PC-3 (cell line): Measurements from ENCODE around the gene ARL6IP4. TPM values are rescaled to one million over a fixed set of nuclear protein-coding genes. Genes with fewer than 3 reads are reported as not detected.
"Not testable (repeated sequence)": the region's sequence is repeated elsewhere in the genome, so short reads cannot be mapped to it uniquely, and the experiment has no call there.

Source experiments
- ATAC-seq: fragments of 200-7000 bp; cut with Tn5 transposase; 2 replicates; pipeline ENCODE4 v1.9.1; 2020; ENCODE audit warnings: mild to moderate bottlenecking, moderate library complexity
- BruUV-seq: library from RNA; stranded (reverse); fragments of 400-500 nt; replicated peaks from 2 replicates; lab custom pipeline; 2021; lab: Mats Ljungman, UMichigan
- CTCF ChIA-PET: fragments of 300-600 bp; sonication (Branson Sonifier 250); formaldehyde crosslinking; loops from one replicate; lab custom pipeline; 2022; ENCODE audit warnings: antibody characterized with exemption; lab: Charles Lee
- POLR2A ChIA-PET: fragments of 300-600 bp; sonication (Branson Sonifier 250); formaldehyde crosslinking; loops from one replicate; lab custom pipeline; 2022; ENCODE audit warnings: antibody characterized with exemption; ENCODE audit not compliant: unreplicated experiment; lab: Charles Lee
- DNase-seq: peaks from one replicate; pipeline ENCODE4 v3.0.0-alpha.2; 2015
- H2AFZ ChIP-seq: fragments of 300-600 bp; sonication (generic); 2 replicates; pipeline ENCODE4 v1.6.0; 2016; ENCODE audit warnings: antibody characterized with exemption, low read length
- H3F3A ChIP-seq: fragments of 300-600 bp; sonication (generic); one replicate; pipeline ENCODE4 v1.6.0; 2017; ENCODE audit warnings: antibody characterized with exemption, low read length, control low read depth, mild to moderate bottlenecking; ENCODE audit not compliant: unreplicated experiment
- H3K27ac ChIP-seq: fragments of 300-600 bp; sonication (generic); 2 replicates; pipeline ENCODE4 v1.5.1; 2016; ENCODE audit warnings: mild to moderate bottlenecking, low read length
- H3K27me3 ChIP-seq: fragments of 300-600 bp; sonication (generic); 2 replicates; pipeline ENCODE4 v1.6.1; 2016; ENCODE audit warnings: low read length, mixed read lengths
- H3K36me3 ChIP-seq: fragments of 300-600 bp; sonication (generic); 2 replicates; pipeline ENCODE4 v1.6.1; 2016; ENCODE audit warnings: low read depth, mixed run types, low read length, mixed read lengths
- H3K4me1 ChIP-seq: fragments of 300-600 bp; sonication (generic); 2 replicates; pipeline ENCODE4 v1.5.1; 2016; ENCODE audit warnings: low read length; ENCODE audit not compliant: insufficient read depth
- H3K4me2 ChIP-seq: fragments of 300-600 bp; sonication (generic); 2 replicates; pipeline ENCODE4 v1.6.0; 2016; ENCODE audit warnings: low read length
- H3K4me3 ChIP-seq: fragments of 300-600 bp; sonication (generic); 2 replicates; pipeline ENCODE4 v1.5.1; 2016; ENCODE audit warnings: mild to moderate bottlenecking, low read length, mixed read lengths
- H3K79me2 ChIP-seq: fragments of 300-600 bp; sonication (generic); 2 replicates; pipeline ENCODE4 v1.6.1; 2017; ENCODE audit warnings: low read length, mixed read lengths
- H3K9ac ChIP-seq: fragments of 300-600 bp; sonication (generic); 2 replicates; pipeline ENCODE4 v1.6.0; 2016; ENCODE audit warnings: mild to moderate bottlenecking, low read length
- H3K9me2 ChIP-seq: fragments of 300-600 bp; sonication (generic); replicated peaks from 2 replicates; pipeline ENCODE4 v1.6.1; 2016; ENCODE audit warnings: mixed run types, low read length, mixed read lengths
- H3K9me3 ChIP-seq: fragments of 300-600 bp; sonication (generic); 2 replicates; pipeline ENCODE4 v1.6.1; 2016; ENCODE audit warnings: low read length, mixed read lengths
- H4K20me1 ChIP-seq: fragments of 300-600 bp; sonication (generic); 2 replicates; pipeline ENCODE4 v1.6.1; 2016; ENCODE audit warnings: low read length, mixed read lengths
- EZH2 ChIP-seq: fragments of 300-600 bp; sonication (generic); IDR thresholded peaks from one replicate; pipeline ENCODE4 v1.6.1; 2017; ENCODE audit warnings: antibody characterized with exemption, mild to moderate bottlenecking, low read length; ENCODE audit not compliant: unreplicated experiment
- EZH2phosphoT487 ChIP-seq: fragments of 300-600 bp; sonication (generic); IDR thresholded peaks from 2 replicates; pipeline ENCODE4 v1.6.1; 2018; ENCODE audit warnings: mild to moderate bottlenecking, antibody characterized with exemption, low read length, borderline replicate concordance
- intact Hi-C: fragments of 100-400 bp; cut with micrococcal nuclease; formaldehyde crosslinking; loops from 2 replicates; pipeline ENCODE4 v1.9.0; 2023
- total RNA-seq: library from RNA; depleted of rRNA; stranded (reverse); fragments of >200 nt; gene quantifications from 2 replicates; pipeline ENCODE4 v1.2.3, GENCODE V29; 2014
- TF ChIP-seq, protein P1 (sequence below): fragments of 300-600 bp; sonication (generic); conservative IDR thresholded peaks from 2 replicates; pipeline ENCODE4 v1.5.1; 2017; ENCODE audit warnings: antibody characterized with exemption, low read depth, mild to moderate bottlenecking, low read length

Gene ARL6IP4
- total RNA-seq, 1 experiment from 2014 or later: 363 TPM

DNA sequence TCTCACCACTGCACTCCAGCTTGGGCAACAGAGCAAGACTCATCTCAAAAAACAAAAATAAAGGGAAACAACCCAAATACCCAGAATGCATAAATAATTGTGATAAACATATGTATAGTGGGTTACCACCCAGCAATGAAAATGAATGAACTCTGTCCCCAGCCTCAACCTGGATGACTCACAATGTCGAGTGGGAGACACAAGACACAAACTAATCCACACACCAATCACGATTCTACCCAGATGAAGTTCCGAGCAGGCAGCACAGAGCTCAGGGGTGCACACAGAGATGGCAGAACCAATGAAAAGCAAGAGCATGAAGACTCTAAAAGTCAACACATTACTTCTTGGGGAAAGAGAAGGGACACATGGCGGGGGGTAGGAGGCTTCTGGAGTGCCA lies 41.4 kb upstream of the ARL6IP4 start:
- H3K4me3 ChIP-seq: no peak overlapping the region
- TF ChIP-seq, protein P1, sequence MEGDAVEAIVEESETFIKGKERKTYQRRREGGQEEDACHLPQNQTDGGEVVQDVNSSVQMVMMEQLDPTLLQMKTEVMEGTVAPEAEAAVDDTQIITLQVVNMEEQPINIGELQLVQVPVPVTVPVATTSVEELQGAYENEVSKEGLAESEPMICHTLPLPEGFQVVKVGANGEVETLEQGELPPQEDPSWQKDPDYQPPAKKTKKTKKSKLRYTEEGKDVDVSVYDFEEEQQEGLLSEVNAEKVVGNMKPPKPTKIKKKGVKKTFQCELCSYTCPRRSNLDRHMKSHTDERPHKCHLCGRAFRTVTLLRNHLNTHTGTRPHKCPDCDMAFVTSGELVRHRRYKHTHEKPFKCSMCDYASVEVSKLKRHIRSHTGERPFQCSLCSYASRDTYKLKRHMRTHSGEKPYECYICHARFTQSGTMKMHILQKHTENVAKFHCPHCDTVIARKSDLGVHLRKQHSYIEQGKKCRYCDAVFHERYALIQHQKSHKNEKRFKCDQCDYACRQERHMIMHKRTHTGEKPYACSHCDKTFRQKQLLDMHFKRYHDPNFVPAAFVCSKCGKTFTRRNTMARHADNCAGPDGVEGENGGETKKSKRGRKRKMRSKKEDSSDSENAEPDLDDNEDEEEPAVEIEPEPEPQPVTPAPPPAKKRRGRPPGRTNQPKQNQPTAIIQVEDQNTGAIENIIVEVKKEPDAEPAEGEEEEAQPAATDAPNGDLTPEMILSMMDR: no peak
- TF ChIP-seq EZH2 (no peak), EZH2phosphoT487 (no peak)
- no peak overlapping the region for H3K4me2 ChIP-seq
- no peak overlapping the region for H3K9ac ChIP-seq
- ATAC-seq (no peak), DNase-seq (no peak)
- H3K36me3 ChIP-seq: no peaks in the 10 kb centered on the region; the same call in 1 of the 2 replicates
- H3K4me1 ChIP-seq: peaks cover 31% of the 10 kb centered on the region
- H2AFZ ChIP-seq: no peak overlapping the region
- H3K9me2 ChIP-seq: no peaks in the 10 kb centered on the region
- H4K20me1 ChIP-seq: no peaks in the 10 kb centered on the region
- H3K9me3 ChIP-seq: no peaks in the 10 kb centered on the region
- no peaks in the 10 kb centered on the region for H3F3A ChIP-seq
- CTCF ChIA-PET: no interaction called here
- no peak overlapping the region for H3K27ac ChIP-seq
- intact Hi-C loops: no loop called here
- H3K79me2 ChIP-seq: no peaks in the 10 kb centered on the region
- POLR2A ChIA-PET: no interaction called here
- BruUV-seq: no TSS peak
- no peaks in the 10 kb centered on the region for H3K27me3 ChIP-seq

DNA sequence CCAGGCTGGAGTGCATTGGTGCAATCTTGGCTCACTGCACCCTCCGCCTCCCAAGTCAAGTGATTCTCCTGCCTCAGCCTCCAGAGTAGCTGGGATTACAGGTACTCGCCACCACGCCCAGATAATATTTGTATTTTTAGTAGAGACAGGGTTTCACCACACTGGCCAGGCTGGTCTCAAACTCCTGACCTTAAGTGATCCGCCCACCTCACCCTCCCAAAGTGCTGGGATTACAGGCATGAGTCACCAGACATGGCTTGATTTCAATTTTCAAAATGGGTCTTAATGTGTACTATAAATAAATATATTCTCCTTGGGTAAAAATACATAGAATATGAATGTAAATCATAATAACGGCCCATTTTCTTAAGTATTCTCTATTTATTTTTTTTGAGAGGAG lies 39.1 kb upstream of the ARL6IP4 start:
- H2AFZ ChIP-seq, H3K36me3 ChIP-seq, H3K4me3 ChIP-seq, POLR2A ChIA-PET, H3K9me3 ChIP-seq, H4K20me1 ChIP-seq, ATAC-seq, intact Hi-C loops, H3K9me2 ChIP-seq, H3K9ac ChIP-seq, BruUV-seq, H3K79me2 ChIP-seq, CTCF ChIA-PET, H3K27me3 ChIP-seq, H3F3A ChIP-seq: not testable (repeated sequence)
- Histone ChIP-seq H3K4me2 (peak overlapping the region; percentile 16; the same call in 1 of the 2 replicates), H3K27ac (peak overlapping the region; percentile 43), H3K4me1 (peaks cover 50% of the 10 kb centered on the region)
- DNase-seq: peak; percentile 68

DNA sequence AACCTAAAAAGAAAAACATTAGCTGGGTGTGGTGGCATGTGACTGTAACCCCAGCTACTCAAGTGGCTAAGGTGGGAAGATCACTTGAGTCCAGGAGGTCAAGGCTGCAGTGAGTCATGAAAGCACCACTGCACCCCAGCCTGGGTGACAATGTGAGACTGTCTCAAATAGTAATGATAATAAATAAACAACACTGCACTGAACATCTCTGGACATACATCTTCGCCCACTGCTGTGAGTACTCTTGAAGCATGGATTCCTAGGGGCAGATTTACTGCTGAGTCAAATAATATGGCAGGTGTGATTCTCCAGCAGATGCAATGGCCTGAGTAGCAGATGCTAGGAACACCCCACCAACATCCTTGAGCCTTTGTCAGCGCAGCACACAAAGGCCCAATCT lies 37.8 kb upstream of the ARL6IP4 start:
- Histone ChIP-seq H3K4me2 (no peak overlapping the region), H3K9me2 (no peaks in the 10 kb centered on the region), H4K20me1 (no peaks in the 10 kb centered on the region), H3K79me2 (no peaks in the 10 kb centered on the region), H3K36me3 (no peaks in the 10 kb centered on the region; the same call in 1 of the 2 replicates), H2AFZ (no peak overlapping the region), H3K27ac (peak overlapping the region; percentile 98), H3K4me3 (no peak overlapping the region), H3K4me1 (peaks cover 61% of the 10 kb centered on the region), H3K9ac (no peak overlapping the region; the same call in 1 of the 2 replicates), H3K9me3 (no peaks in the 10 kb centered on the region), H3K27me3 (no peaks in the 10 kb centered on the region), H3F3A (no peaks in the 10 kb centered on the region)
- no peak for DNase-seq
- ATAC-seq: no peak
- ChIA-PET POLR2A (no interaction called here), CTCF (no interaction called here)
- no peak for TF ChIP-seq EZH2
- TF ChIP-seq, protein P1: no peak
- no peak for TF ChIP-seq EZH2phosphoT487
- BruUV-seq: no TSS peak
- intact Hi-C loops: no loop called here
